ENCODE data around the gene LDB3.
"Not testable (repeated sequence)": the region's sequence is repeated elsewhere in the genome, so short reads cannot be mapped to it uniquely, and the experiment has no call there.

LDB3 gene

GRCh38 chr10:86635402-86635801, 32.9 kb upstream of the LDB3 start:
- TF ChIP-seq CTCF (IDR thresholded peaks at IDR 0.05; ENCODE audit: low read depth, low read length): no peak
- no peak overlapping the region for H3K4me3 ChIP-seq (ENCODE audit: low read depth, low read length)
- in situ Hi-C loops (cut with HindIII; ENCODE audit: low sequenced_read_pairs): no loop called here
- peak; percentile 69 for DNase-seq (ENCODE audit: low read depth, low spot score)

DNA sequence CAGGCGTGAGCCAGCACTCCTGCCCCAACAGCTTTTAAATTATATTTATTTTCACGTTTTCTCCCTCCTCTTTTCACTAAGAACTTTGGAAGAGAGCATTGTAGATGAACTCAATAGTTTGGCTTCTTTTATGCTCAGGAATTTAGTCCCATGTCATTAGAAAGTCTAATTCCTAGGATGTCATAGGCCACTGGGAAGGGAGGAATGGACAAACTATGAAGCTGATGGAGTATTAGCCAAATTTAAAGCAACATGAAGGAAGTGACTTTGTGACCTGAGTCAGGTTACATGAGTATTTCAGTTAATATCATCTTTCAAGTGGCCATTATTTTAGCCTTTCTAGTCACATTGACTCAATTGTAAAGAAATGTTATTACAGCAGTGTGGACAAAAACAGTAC, 32.0 kb upstream of the LDB3 start:
- TF ChIP-seq CTCF (IDR thresholded peaks at IDR 0.05; ENCODE audit: low read depth, low read length): no peak
- in situ Hi-C loops (cut with HindIII; ENCODE audit: low sequenced_read_pairs): no loop called here
- DNase-seq (ENCODE audit: low read depth, low spot score): no peak
- H3K4me3 ChIP-seq (ENCODE audit: low read depth, low read length): no peak overlapping the region

- DNase-seq (ENCODE audit: low read depth, low spot score): no peak
- in situ Hi-C loops (cut with HindIII; ENCODE audit: low sequenced_read_pairs): no loop called here
- TF ChIP-seq CTCF (IDR thresholded peaks at IDR 0.05; ENCODE audit: low read depth, low read length): no peak
- no peak overlapping the region for H3K4me3 ChIP-seq (ENCODE audit: low read depth, low read length)
Observed at GRCh38 chr10:86642021-86642420, 26.3 kb upstream of the LDB3 start.

- in situ Hi-C loops (cut with HindIII; ENCODE audit: low sequenced_read_pairs): no loop called here
- peak; percentile 16 for DNase-seq (ENCODE audit: low read depth, low spot score)
- no peak overlapping the region for H3K4me3 ChIP-seq (ENCODE audit: low read depth, low read length)
- TF ChIP-seq CTCF (IDR thresholded peaks at IDR 0.05; ENCODE audit: low read depth, low read length): no peak
Observed at GRCh38 chr10:86642499-86642898, 25.8 kb upstream of the LDB3 start.

- no peak overlapping the region for H3K4me3 ChIP-seq (ENCODE audit: low read depth, low read length)
- in situ Hi-C loops (cut with HindIII; ENCODE audit: low sequenced_read_pairs): no loop called here
- peak; percentile 17 for TF ChIP-seq CTCF (IDR thresholded peaks at IDR 0.05; ENCODE audit: low read depth, low read length)
- DNase-seq (ENCODE audit: low read depth, low spot score): peak; percentile 59
Observed at GRCh38 chr10:86644152-86644793, 24.0 kb upstream of the LDB3 start.

DNA sequence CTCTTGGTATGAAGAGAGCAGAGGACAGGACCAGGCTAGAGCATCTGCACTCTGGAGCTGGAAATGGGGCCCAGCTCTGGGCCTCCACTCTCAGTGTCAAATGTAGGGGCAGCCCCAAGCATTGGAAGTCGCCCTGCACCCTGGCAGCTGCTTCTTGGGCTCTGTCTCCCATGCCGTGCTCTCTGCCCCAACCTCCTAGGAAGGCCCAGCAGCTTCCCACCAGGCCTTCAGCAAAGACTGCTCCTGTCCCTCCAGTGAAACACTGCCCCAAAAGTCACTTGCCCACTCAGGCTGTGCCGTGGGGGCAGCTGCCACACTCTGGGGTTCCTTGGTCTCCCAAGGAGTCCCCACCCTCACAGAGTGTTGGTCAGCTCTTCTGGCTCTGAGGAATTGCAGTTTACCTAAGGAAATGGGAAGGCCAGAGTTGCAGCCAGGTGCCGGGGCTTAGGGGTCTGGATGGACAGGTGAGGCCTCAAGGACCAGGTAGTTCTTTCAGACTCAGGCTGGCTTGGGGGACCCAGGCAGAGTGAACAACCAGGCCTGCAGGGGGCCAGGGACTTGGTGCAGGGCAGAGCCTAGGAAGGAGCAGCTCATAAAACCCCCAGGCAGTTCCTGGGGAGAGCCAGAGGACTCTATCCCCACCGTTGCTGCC, 23.4 kb upstream of the LDB3 start:
- TF ChIP-seq CTCF (IDR thresholded peaks at IDR 0.05; ENCODE audit: low read depth, low read length): no peak
- H3K4me3 ChIP-seq (ENCODE audit: low read depth, low read length): no peak overlapping the region
- in situ Hi-C loops (cut with HindIII; ENCODE audit: low sequenced_read_pairs): no loop called here
- DNase-seq (ENCODE audit: low read depth, low spot score): no peak

GRCh38 chr10:86645621-86646165, 22.6 kb upstream of the LDB3 start:
- in situ Hi-C loops (cut with HindIII; ENCODE audit: low sequenced_read_pairs); H3K4me3 ChIP-seq (ENCODE audit: low read depth, low read length); DNase-seq (ENCODE audit: low read depth, low spot score): not testable (repeated sequence)
